Ovary (tissue), 9 donors: ENCODE data around the gene ALK. TPM values are rescaled to one million over a fixed set of nuclear protein-coding genes. Genes with fewer than 3 reads are reported as not detected.

Experiments
- DNase-seq, 5 donors: peaks; one replicate each; pipeline ENCODE4 v3.0.0-alpha.2; 2019 to 2020
- H3K27ac ChIP-seq, 2 donors: fragments of 200-600 bp; one replicate each; pipeline versions ENCODE4 v1.5.1 to v1.8.0; 2019 to 2022
- H3K27me3 ChIP-seq: fragments of 200-600 bp; one replicate; pipeline ENCODE4 v1.8.0; 2022
- H3K36me3 ChIP-seq: fragments of 200-600 bp; sonication (generic); one replicate; pipeline ENCODE4 v1.5.1; 2019
- H3K4me1 ChIP-seq: one replicate; pipeline ENCODE4 v1.8.1; 2013; ENCODE audit warnings: mild to moderate bottlenecking, moderate library complexity; ENCODE audit not compliant: insufficient read depth
- H3K4me3 ChIP-seq: fragments of 200-600 bp; sonication (generic); one replicate; pipeline ENCODE4 v1.5.1; 2017
- H3K9me3 ChIP-seq, 2 donors: fragments of 200-600 bp in 1 of 2; sonication (generic) in 1 of 2; one replicate each; pipeline versions ENCODE4 v1.5.1 to v1.8.1; 2013 to 2019; ENCODE audit warnings: mild to moderate bottlenecking in 1 of 2, moderate library complexity in 1 of 2
- CTCF ChIP-seq, 3 donors: fragments of 450-650 bp in 2 of 3; fragments of 200-600 bp in 1 of 3; IDR thresholded peaks; one replicate each; pipeline versions ENCODE4 v1.5.1 to v1.8.0; 2016 to 2022; ENCODE audit warnings: antibody characterized with exemption in 3 of 3, mild to moderate bottlenecking in 1 of 3
- EP300 ChIP-seq: sonication (generic); formaldehyde crosslinking; IDR thresholded peaks from one replicate; pipeline ENCODE4 v1.6.1; 2017; ENCODE audit warnings: antibody characterized with exemption
- POLR2A ChIP-seq: fragments of 450-650 bp; IDR thresholded peaks from one replicate; pipeline ENCODE4 v1.6.1; 2017; ENCODE audit warnings: antibody characterized with exemption, mild to moderate bottlenecking, moderate library complexity
- WGBS, 3 donors: extraction: QIAGEN DNeasy Blood & Tissue Kit in 1 of 3; methylation state at CpG; one replicate each; pipeline versions ENCODE4 v1.1.5 to v1.1.7; 2013 to 2017; 5-methylcytosine and 5-hydroxymethylcytosine counted together
- intact Hi-C, 4 donors: fragments of 100-400 bp; cut with DNase I; formaldehyde crosslinking; loops; one replicate each; pipeline versions ENCODE4 v1.11.0 to v1.15.1; 2022 to 2023
- polyA plus RNA-seq, 2 donors: library from polyadenylated mRNA; stranded (reverse); fragments of 200-250 nt in 1 of 2; fragments of 350-450 nt in 1 of 2; fragmentation: Illumina TruSeq in 1 of 2; extraction: RNeasy Lipid Tissue Mini Kit (QIAGEN cat#74804) in 1 of 2; gene quantifications; one replicate each; pipeline ENCODE4 v1.2.3, GENCODE V29; 2013 to 2014
- total RNA-seq, 7 donors: library from RNA; depleted of rRNA in 2 of 7; stranded (reverse); fragments of >200 nt in 2 of 7; fragmentation: NEBNext Ultra II Directional in 3 of 7; extraction: Animal tissue kit (Norgen Biotek cat#: 25700) in 3 of 7; gene quantifications; one replicate each; pipeline versions ENCODE4 v1.1.0 to v1.2.4, GENCODE V29; 2016 to 2023
- donor health status: DM: no; HTN: no; CAD: no; lungs with moderate emphysema.
- donor health status: DM: no; HTN: no; CAD: no.
- donor health status: Bipolar disorder and iron deficiency.
- donor health status: DM: yes; HTN: yes; CAD: no.
- donor health status: DM: no; HTN: no; CAD: no.
- donor health status: DM: yes; HTN: yes; CAD: no.

ALK gene
- total and polyA plus RNA-seq, 9 donors = 0.05 to 1.7 (median 0.23) TPM; not detected in 1

GRCh38 chr2:29160184-29160583 lies 761.2 kb downstream of the ALK start:
- 71 to 92% (median 91%) methylated on average over 5 of the region's 5 CpGs for WGBS, 3 donors
- no peaks in the 10 kb centered on the region for H3K27me3 ChIP-seq
- H3K9me3 ChIP-seq = no peaks in the 10 kb centered on the region
- intact Hi-C loops = no loop called here
- no peaks in the 10 kb centered on the region for H3K36me3 ChIP-seq
- no peaks in the 10 kb centered on the region for H3K4me1 ChIP-seq
- TF ChIP-seq CTCF (IDR thresholded peaks at IDR 0.05) = no peak
- no peak for TF ChIP-seq EP300
- TF ChIP-seq POLR2A = no peak
- no peak overlapping the region for H3K4me3 ChIP-seq
- DNase-seq = no peak
- H3K27ac ChIP-seq = no peak overlapping the region

- H3K27me3 ChIP-seq = no peaks in the 10 kb centered on the region
- H3K4me1 ChIP-seq = no peaks in the 10 kb centered on the region
- intact Hi-C loops = no loop called here
- no peak overlapping the region for H3K4me3 ChIP-seq
- no peaks in the 10 kb centered on the region for H3K9me3 ChIP-seq
- DNase-seq = no peak
- no peak overlapping the region for H3K27ac ChIP-seq
- H3K36me3 ChIP-seq = no peaks in the 10 kb centered on the region
- 0 to 85% (median 82%) methylated on average over 1 of the region's 1 CpG for WGBS, 3 donors
- no peak for TF ChIP-seq POLR2A
- no peak for TF ChIP-seq CTCF (IDR thresholded peaks at IDR 0.05)
- no peak for TF ChIP-seq EP300
Observed at GRCh38 chr2:29159125-29159524, 762.3 kb downstream of the ALK start.

DNA sequence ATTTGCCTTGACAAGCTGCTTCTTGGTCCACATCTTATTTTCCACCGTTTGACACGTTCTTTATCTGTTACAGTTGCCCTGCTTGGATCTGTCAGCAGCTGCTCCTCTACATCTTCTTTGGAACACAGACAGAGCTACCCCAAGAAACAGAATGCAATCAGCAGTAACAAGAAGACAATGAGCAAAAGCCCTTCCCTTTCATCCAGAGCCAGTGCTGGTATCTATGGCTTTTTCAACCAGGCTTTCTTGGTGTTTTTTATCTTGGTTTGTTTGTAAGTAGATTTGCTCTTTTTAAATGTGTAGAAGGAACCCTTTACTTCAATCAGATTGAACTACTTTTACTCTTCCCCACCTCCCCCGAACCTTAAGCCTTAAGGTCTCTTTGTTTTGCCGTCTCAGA lies 764.3 kb downstream of the ALK start:
- no peak for TF ChIP-seq CTCF (IDR thresholded peaks at IDR 0.05)
- TF ChIP-seq POLR2A = no peak
- TF ChIP-seq EP300 = no peak
- Histone ChIP-seq H3K27ac (no peak overlapping the region), H3K4me3 (no peak overlapping the region), H3K36me3 (no peaks in the 10 kb centered on the region), H3K4me1 (no peaks in the 10 kb centered on the region), H3K27me3 (no peaks in the 10 kb centered on the region), H3K9me3 (no peaks in the 10 kb centered on the region)
- no peak for DNase-seq
- intact Hi-C loops = no loop called here
- 45 to 61% (median 51%) methylated on average over 4 of the region's 4 CpGs for WGBS, 3 donors

DNA sequence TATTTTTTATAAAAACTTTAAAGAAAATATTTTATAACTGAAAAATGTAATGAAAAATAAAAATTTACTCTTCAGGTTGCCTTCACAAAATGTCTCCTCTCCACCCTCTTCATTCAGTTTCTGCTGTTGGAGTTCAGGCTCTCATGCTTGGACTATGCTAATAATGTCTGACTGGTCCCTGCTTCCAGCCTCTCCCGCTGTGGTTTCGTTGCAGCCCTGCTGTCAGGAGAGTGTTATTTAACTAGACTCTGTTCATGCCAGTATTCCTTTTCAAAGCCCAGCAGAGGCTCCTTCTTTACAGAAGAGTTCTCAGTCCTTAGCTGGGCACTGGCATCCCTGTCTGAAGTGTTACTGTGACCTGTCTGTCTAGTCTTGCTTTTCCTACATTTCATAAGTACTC lies 765.8 kb downstream of the ALK start:
- WGBS, 3 donors = 78 to 85% (median 80%) methylated on average over 2 of the region's 2 CpGs

More for the DNA sequence above, 765.8 kb downstream of the ALK start:
- no peaks in the 10 kb centered on the region for H3K9me3 ChIP-seq
- intact Hi-C loops = no loop called here
- no peaks in the 10 kb centered on the region for H3K36me3 ChIP-seq
- H3K27me3 ChIP-seq = no peaks in the 10 kb centered on the region
- no peak overlapping the region for H3K4me3 ChIP-seq
- DNase-seq = no peak
- TF ChIP-seq EP300 = no peak
- no peak for TF ChIP-seq POLR2A
- TF ChIP-seq CTCF (IDR thresholded peaks at IDR 0.05) = no peak
- no peak overlapping the region for H3K27ac ChIP-seq
- no peaks in the 10 kb centered on the region for H3K4me1 ChIP-seq
